DND-41 (cell line): ENCODE data around the gene FADS6.

Source experiments
- CTCF ChIP-seq: IDR thresholded peaks from 2 replicates; pipeline ENCODE4 v1.5.1; 2012; ENCODE audit warnings: borderline replicate concordance, low read length, moderate library complexity, mild to moderate bottlenecking; ENCODE audit not compliant: poor library complexity, severe bottlenecking; ENCODE audit errors: extremely low read depth
- EZH2 ChIP-seq: IDR thresholded peaks from 3 replicates; pipeline ENCODE4 v1.6.1; 2012; ENCODE audit warnings: borderline replicate concordance, low read depth, mild to moderate bottlenecking, moderate library complexity, low read length, inconsistent platforms; ENCODE audit not compliant: severe bottlenecking

GRCh38 chr17:74839990-74840852, 53.2 kb downstream of the FADS6 start:
- no peak for TF ChIP-seq CTCF
- no peak for TF ChIP-seq EZH2
